Daoy (cell line): ENCODE data around the gene PRODH. TPM values are rescaled to one million over a fixed set of nuclear protein-coding genes. Genes with fewer than 3 reads are reported as not detected.
"Not testable (repeated sequence)": the region's sequence is repeated elsewhere in the genome, so short reads cannot be mapped to it uniquely, and the experiment has no call there.

Experiments used
- DNase-seq: peaks from one replicate; pipeline ENCODE4 v3.0.0-alpha.2; 2015; ENCODE audit warnings: low read depth
- total RNA-seq: library from RNA; depleted of rRNA; stranded (reverse); fragments of >200 nt; shearing (Covaris generic); gene quantifications from 2 replicates; pipeline ENCODE4 v1.2.3, GENCODE V29; 2014

Gene PRODH
- total RNA-seq, 1 experiment from 2014 or later, result 0.11 TPM

- peak; percentile 40 for DNase-seq
Observed at GRCh38 chr22:18968011-18968749, 32.1 kb upstream of the PRODH start.

DNA sequence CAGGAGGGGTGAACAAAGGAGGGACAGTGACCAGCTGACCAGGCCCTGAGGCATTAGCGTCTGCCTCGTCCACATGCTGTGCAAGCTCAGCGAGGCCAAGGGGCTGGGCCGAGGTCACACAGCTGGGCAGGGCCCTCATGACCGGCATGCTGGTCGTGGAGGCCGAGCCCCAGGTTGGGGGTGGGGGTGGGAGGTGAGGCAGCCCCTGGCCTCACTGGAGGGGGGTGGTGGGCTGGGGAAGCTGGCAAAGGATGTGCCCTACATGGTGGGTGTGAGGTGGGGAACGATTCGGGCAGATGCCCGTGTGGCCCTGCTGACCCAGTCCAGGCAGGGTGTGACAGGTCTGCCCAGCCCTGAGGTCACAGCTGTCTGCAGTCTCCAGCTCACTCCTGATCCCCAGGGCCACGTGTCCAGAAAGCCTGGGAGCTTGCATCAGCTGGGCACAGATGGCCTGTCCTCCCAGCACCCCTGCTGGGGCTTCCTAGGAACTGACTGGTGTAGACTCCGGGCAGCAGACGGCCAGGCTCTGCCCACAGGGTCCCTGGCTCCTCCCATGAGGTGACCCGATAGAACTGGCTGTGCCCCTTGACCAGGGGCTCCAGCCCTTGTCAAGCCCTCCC, 31.4 kb upstream of the PRODH start:
- not testable (repeated sequence) for DNase-seq

DNA sequence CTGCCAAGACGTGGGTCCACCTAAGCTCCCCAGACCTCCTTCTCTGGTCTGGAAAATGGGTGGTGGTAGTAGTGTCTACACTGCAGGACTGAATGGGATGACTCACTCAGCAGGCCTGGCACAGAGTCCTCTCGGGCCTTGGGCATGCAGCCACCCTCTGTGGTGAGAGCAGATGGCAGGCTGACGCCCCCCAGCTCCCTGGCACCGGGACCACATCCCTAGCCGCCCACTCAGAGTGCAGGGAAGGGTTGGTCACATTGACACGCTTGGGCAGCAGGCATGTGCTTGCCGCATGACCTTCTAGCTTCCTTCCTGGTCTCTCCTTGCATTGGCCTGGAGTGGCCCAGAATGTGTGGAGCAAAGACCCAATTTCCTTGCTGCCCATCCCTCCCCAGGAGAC, 30.7 kb upstream of the PRODH start:
- DNase-seq, result no peak

GRCh38 chr22:18965526-18966421, 29.7 kb upstream of the PRODH start:
- no peak for DNase-seq

DNA sequence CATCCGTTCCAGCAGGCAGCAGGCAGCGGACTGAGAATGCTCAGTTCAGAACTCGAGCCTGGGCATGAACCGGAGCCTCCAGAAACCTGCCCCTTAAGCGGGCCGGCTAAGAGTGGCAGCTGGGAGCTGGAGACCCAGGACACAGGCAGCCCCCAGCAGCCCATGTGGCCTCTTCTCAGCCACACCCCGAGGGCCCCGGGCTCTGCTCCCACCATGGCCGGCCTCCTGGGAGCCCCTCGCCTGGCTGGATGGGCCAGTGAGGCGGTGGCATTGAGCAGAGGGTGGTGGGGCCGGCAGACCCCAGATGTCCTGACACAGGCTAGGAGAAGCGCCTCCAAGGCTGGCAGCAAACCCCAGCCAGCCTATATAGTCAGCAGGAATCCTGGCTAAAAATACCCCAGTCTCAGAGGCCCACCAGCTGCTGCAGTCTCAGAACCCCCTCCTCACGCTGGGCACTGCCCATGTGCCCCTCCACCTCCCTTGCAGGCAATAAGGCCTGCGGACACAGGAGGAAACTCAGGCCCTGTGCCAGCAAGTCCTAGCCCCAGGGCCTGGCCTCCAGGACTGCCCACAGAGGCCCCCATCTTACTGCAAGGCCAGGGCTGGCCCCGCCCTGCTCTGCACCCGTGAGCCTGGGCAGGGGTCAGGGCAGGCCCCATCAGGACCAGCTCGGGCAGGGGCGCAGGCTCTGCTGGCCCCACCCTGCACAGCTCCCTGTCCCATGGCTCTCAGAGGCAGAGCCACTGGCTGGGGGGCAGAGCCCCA, 28.6 kb upstream of the PRODH start:
- not testable (repeated sequence) for DNase-seq

- DNase-seq, result not testable (repeated sequence)
Observed at GRCh38 chr22:18964051-18964450, 28.0 kb upstream of the PRODH start.

GRCh38 chr22:18962308-18962635, 26.2 kb upstream of the PRODH start:
- DNase-seq, result no peak

- DNase-seq, result not testable (repeated sequence)
Observed at GRCh38 chr22:18961632-18962307, 25.7 kb upstream of the PRODH start.

DNA sequence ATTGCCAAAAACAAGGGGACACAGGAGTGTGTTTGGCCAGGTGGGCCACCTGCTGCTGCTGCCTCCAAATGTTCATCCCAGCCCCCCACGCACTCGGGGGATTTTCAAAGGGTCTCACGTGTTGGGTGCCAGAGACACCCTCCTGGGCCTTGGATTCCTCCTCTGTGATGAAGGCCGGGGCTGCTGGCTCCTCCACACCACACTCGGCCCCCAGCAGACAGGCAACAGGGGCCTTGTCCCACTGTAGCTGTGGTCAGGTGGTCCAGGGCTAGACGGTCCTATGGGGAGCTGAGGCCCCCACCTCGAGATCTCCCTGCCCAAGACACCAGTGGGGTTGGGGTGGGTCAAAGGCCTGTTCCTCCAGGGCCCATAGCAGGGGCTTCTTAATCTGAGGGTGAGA, 25.1 kb upstream of the PRODH start:
- DNase-seq, result not testable (repeated sequence)

GRCh38 chr22:18960166-18960820, 24.2 kb upstream of the PRODH start:
- not testable (repeated sequence) for DNase-seq

DNA sequence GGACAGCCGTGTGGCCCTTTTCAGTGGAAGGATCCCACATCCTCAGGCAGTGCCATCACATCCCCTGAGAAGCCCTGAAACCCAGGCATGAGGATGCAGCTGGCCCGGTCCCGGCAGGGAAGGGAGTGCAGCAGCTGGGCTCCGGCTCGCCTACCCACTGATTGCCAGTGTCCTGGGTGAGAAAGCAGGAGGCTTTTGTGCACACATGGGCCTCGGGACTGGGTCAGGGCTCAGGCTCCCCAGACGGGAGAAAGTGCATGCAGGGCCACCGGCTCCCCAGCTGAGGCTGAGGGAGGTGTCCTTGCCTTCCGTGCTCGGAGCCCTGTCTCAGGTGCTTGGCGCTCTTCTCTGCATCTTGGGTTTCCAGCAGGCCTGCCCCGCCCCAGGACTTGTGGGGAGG, 23.6 kb upstream of the PRODH start:
- DNase-seq, result not testable (repeated sequence)

- DNase-seq, result not testable (repeated sequence)
Observed at GRCh38 chr22:18959266-18959665, 23.2 kb upstream of the PRODH start.

DNA sequence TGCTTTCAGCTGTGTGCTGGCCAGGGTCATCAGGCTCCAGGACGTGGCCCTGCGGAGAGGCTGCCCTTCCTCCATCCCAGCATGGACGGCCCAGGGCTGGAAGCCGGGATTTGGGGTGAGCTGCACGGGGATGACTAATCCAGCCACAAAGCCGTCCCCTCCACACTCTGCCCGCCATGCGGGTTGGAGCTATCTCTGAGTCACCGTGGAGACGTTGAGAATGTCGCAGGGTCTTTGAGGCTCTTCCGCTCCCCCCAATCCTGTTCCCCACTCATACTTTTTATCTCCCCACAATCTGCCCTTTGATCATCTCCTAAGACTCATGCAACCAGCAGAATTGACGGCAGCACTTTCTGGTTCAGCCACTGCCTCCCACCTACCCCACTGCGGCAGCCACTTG, 22.6 kb upstream of the PRODH start:
- DNase-seq, result peak; percentile 76

- DNase-seq, result peak; percentile 21
Observed at GRCh38 chr22:18958321-18958705, 22.2 kb upstream of the PRODH start.

- DNase-seq, result not testable (repeated sequence)
Observed at GRCh38 chr22:18957621-18958320, 21.7 kb upstream of the PRODH start.

DNA sequence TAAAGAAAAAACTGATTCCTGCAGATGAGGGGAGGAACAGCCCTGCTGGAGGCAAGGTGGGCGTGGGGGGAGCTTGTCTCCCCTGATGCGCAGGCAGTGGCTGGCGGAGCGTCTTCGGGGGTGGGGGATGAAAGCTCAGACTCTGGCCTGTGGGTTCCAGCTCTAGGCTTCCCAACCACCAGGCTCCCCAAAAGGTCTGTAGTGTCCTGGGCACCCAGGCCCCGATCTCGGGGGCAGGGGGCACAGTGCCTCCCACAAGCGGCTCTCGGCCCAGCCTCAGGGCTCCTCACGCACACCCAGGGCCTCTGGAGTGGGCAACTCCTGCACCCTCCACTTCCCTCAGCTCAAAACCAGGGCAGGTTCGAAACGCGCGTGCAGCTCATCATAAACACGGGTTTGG, 20.9 kb upstream of the PRODH start:
- not testable (repeated sequence) for DNase-seq

DNA sequence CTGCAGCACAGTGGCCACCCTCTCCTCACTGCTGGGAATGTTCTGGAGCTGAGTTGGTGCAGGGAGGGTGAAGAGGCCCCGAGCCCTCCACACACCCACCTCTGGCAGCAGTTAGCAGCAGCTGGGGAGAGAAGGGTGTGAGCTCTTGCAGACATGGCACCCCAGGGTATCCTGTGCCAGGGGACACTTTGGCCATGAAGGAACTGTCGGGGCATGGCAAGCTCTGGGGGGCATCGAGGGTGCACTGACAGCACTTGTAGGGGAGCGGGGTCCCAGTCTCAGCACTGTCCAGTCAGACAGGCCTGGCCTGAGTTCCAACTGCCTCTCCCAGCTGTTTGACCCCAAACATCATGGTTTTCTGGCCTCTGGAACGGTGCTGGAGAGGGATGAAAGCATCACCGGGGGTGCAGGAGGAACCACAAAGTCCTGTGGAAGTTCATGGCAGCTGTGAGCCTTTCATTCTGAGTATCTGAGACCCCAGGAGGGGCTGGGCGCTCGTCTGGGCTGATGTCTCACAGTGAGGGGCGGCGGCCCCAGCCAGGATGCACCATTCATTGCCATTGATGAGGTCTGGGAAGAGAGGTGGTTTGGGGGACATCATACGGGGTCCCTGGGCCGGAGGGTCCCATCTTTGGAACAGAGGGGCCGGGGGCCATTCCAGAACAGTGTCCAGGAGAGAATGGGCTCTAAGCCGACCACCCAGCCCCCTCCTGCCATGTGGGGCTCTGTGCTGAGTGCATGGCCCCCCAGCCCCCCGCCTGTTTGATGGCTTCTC, 20.2 kb upstream of the PRODH start:
- not testable (repeated sequence) for DNase-seq

- no peak for DNase-seq
Observed at GRCh38 chr22:18955696-18956095, 19.6 kb upstream of the PRODH start.

DNA sequence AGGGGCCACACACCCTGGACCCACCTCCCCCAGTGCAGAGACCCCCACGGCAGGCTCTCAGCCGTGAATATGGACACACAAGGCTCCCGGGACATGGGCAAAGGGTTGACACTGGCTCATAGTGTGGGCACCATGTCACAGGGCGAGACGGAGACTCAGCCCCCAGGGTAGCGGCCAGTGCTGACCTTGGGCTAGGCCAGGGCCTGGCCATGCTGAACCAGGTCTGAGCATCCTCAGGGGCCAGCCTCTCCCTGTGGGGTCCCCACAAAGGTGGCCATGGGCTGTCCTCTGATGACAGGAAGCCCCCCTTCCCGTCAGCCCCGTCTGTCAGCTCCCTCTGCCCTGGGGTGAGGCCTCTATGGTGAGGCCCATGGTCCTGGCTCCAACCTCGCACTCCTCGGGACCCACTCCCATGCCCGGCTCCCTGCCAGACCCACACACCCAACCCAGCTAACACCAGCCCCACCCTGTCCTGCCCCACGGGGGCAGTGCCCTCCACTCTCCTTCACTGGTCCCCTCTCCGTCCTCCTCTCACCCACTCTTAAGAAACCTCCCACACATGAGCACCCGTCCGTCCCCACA, 19.0 kb upstream of the PRODH start:
- no peak for DNase-seq
